Measurements from ENCODE around the gene GID8.

Gene GID8

DNA sequence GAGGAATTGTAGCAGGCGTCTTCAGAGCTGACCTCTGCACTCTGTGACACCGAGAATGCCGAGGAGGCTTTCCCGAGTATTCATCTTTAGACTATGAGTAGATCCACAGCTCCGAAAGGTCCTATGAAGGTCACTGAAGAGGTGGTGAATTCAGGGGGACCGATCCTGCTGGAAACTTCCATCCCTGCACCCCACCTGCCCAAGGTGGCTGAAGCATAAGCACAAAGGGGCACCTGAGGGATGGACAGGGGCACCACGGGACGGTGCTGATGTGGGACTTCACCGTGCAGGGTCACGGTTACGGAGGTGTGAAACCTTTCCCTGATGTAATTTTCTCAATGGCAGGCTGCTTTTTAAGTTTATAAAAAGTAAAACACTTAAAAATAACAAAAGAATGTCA, 36.1 kb upstream of the GID8 start:
- DNase-seq (ENCODE audit: low read depth, low spot score): no peak

DNA sequence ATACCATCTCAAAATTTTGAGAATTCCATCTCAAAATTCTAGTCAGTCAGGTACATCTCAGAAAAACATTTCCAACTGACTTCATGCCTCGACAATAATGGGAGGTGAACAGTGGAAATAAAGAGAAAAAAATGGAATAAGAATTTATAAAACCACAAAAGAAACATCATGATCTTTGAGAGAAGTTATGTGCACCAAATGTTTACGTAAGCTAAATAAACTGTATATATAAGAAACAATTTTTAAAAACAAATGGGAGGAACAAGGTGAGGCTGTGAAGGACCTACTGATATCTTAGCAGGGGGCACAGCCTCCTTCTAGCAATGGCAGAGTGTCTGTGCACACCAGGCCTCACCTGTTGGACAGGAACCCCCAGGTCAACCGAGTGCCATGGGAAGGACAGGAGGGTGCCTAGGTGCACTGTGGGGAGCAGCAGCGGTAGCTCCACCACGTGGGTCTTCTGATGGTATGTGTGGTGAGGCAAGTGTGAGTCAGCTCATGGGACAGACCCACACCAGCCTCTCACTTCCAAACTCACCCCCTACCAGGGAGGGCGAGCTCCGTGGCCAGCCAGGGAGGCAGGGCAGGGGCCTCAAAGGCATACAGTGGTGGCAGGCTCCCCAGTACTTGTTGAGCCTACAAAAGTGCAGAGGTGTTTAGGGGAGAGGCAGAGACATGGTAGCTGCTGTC, 34.9 kb upstream of the GID8 start:
- DNase-seq (ENCODE audit: low read depth, low spot score): no peak
- no peak overlapping the region for H3K27ac ChIP-seq

More for the DNA sequence above, 36.1 kb upstream of the GID8 start:
- peak overlapping the region; percentile 67 for H3K27ac ChIP-seq

- no peak for DNase-seq (ENCODE audit: low read depth, low spot score)
Measured at GRCh38 chr20:62905536-62906117, 32.3 kb upstream of the GID8 start.

GRCh38 chr20:62906209-62906608, 31.7 kb upstream of the GID8 start:
- DNase-seq (ENCODE audit: low read depth, low spot score): no peak
- no peak overlapping the region for H3K27ac ChIP-seq

More at GRCh38 chr20:62905536-62906117, 32.3 kb upstream of the GID8 start:
- H3K27ac ChIP-seq: no peak overlapping the region

DNA sequence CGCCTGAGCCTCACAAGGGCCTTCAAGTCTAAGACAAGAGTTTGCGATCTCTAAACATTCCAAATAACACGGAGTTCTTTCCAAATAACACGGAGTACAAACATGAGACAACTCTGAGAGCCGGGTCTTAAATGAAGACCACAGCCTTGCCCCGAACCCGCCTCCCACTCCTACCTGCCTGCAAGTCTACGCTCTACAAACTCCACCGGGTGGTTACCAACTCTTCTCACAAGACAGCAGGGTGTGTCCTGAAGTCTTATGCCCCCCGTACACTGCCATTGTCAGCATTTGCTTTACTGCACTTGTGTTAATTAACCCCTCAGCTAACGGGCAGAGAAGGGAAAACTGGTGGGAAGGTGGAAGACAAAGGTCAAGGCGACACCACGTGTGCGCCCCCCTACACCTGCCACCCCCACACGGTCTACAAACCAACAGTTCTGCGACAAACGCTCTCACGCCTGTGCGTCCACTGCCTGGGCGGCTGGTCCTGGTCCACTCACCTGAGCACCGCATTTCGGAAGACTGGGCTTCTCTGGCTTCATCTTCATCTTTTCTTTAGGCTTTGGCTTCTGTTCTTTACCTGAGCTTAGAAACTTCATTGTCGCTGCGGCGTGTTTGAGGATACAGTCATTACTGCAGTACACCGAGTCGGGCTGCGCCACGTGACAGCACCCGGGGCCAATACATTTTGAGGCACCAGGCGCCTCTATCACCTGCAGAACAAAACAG, 31.1 kb upstream of the GID8 start:
- DNase-seq (ENCODE audit: low read depth, low spot score): no peak
- no peak overlapping the region for H3K27ac ChIP-seq

- no peak for DNase-seq (ENCODE audit: low read depth, low spot score)
Measured at GRCh38 chr20:62907384-62908317, 30.3 kb upstream of the GID8 start.

DNA sequence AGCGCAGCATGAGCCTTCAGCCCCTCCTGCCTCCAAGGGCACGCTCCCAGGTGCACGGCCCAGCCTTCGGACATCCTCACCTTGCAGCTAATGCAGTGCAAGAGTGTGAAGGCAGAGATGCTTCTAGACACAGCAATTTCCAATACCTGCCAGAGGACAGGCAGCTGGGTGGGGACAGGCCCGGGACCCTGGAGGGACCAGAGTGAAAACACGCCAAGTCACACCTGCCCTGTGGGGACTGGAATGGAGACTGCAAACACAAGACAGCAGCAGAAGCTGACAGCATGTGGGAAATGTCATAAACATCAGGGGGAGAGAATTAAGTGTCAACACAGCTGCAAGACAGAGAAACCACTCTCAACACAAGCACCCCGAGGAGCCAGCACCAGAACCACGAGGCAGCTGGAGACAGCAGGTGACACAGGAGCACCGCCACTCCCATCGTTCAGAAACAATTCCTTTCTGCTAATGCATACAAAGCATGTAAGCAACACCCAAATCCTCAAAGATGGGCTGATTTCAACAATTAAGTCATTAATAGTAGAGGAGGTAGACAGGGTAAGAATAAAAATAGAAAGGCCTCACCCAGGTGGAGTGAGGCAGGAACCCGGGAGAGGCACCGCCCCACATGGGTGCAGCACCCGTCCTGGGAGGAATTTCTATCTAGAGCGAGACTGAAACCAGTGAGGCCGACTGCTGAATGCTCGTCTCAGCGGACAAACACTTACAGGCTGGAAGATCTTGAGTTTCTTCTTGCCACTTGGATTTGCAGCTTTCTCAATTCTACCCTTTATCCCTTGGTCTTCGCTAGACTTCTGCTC, 28.8 kb upstream of the GID8 start:
- no peak for DNase-seq (ENCODE audit: low read depth, low spot score)
- no peak overlapping the region for H3K27ac ChIP-seq

More at GRCh38 chr20:62907384-62908317, 30.3 kb upstream of the GID8 start:
- no peak overlapping the region for H3K27ac ChIP-seq

GRCh38 chr20:62910217-62910766, 27.7 kb upstream of the GID8 start:
- no peak overlapping the region for H3K27ac ChIP-seq
- no peak for DNase-seq (ENCODE audit: low read depth, low spot score)

DNA sequence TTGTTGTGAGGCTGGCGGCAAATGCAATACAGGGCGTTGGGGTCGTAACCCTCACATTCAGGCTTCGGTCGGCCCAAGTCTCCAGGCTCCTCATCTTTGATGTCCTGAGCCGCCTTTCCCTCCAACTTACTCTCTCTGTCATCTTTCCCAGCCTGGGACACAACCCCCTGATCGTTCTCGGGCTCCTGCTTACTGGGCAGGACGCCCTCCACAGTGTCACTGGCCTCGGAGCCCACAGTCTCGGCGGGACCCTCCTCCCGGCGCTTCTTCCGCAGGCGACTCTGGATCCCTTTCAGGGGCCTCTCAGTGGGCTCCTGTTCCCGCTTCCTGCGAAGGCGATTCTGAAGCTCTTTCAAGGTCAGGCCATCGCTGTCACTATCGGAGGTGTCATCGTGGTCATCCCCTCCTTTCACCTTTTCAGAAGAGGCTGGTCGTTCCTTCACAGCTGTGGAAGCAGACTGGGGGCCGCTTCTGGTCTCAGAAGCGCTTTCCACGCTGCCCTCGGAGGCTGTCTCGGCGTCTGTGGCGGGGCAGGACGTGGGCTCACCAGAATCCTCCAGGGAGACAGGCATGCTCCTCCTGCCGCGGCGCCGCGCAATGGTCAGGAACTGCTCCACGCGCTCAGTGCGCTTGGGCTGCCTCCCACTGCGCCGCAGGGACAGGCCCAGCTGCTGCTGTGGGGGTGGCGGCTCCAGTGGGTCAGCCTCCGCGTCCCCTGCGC, 27.0 kb upstream of the GID8 start:
- H3K27ac ChIP-seq: no peak overlapping the region
- DNase-seq (ENCODE audit: low read depth, low spot score): no peak

GRCh38 chr20:62911701-62912280, 26.2 kb upstream of the GID8 start:
- H3K27ac ChIP-seq: no peak overlapping the region
- DNase-seq (ENCODE audit: low read depth, low spot score): no peak

DNA sequence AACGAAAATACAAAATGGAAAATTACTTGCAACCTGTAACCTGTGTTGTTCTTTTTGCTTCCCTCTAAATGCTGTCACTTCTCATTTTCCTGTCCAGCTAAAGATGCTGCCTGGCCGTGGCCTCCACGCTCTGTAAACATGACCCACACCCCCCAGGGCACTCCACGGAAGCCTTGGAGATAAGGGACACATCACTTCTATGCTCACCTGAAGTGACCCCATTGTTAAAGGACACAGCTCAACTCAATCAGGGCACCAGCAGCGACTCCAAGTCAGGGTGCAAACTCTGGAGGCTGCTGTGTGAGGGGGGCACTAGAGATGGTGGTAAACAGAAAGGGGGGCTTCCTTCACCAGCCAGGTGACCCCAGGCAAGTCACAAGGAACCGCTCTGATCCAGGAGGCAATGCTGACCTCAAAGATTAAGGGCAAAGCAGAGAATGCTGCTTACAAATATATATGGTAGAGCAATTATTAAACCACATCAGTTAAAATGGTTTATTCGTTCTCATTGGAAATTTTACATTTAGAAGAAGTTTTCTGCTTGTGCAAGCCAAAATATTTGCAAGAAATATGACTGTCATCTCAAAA, 24.8 kb upstream of the GID8 start:
- H3K27ac ChIP-seq: no peak overlapping the region
- DNase-seq (ENCODE audit: low read depth, low spot score): no peak

- no peak overlapping the region for H3K27ac ChIP-seq
- no peak for DNase-seq (ENCODE audit: low read depth, low spot score)
Measured at GRCh38 chr20:62914436-62914835, 23.5 kb upstream of the GID8 start.

DNA sequence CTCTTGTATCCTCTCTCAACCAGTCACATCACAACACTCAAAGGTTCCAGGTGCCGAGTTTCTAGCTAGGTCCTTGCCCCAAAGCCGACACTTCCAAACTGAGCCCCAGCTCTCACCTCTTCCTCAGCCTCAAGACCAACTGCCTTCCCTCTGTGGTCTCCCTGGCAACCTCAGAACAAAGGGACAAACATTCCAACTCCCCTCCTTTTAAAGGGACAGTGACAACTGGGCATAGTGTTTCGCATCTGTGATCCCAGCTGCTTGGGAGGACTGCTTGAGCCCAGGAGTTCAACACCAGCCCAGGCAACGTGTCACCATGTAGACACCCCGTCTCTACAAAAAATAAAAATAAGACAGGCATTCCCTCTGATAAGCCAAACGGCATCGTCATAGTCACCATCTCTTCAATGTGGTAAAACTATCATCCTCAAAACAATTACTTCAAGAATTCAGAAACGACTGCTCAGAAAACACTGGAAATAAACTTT, 22.9 kb upstream of the GID8 start:
- no peak overlapping the region for H3K27ac ChIP-seq
- no peak for DNase-seq (ENCODE audit: low read depth, low spot score)

- no peak for DNase-seq (ENCODE audit: low read depth, low spot score)
- H3K27ac ChIP-seq: no peak overlapping the region
Measured at GRCh38 chr20:62916703-62917476, 21.1 kb upstream of the GID8 start.

GRCh38 chr20:62917720-62918119, 20.2 kb upstream of the GID8 start:
- no peak for DNase-seq (ENCODE audit: low read depth, low spot score)
- no peak overlapping the region for H3K27ac ChIP-seq

DNA sequence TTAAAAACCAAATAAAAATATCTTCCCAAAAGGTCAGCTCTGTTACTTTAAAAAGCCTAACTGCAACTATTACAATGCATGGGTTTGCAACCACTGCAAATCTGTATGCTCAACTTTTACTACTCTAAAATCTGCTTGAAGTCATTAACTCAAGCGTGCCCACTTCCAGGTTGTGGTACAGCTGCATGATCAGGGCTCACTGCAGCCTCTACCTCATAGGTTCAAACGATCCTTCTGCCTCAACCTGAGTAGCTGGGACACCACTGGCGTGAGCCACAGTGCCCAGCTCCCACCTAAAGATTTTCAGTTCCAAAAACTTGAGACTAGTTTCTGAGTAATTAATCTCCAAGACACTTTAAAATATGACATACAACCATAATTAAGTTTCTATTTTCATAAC, 19.8 kb upstream of the GID8 start:
- H3K27ac ChIP-seq: no peak overlapping the region
- DNase-seq (ENCODE audit: low read depth, low spot score): no peak

DNA sequence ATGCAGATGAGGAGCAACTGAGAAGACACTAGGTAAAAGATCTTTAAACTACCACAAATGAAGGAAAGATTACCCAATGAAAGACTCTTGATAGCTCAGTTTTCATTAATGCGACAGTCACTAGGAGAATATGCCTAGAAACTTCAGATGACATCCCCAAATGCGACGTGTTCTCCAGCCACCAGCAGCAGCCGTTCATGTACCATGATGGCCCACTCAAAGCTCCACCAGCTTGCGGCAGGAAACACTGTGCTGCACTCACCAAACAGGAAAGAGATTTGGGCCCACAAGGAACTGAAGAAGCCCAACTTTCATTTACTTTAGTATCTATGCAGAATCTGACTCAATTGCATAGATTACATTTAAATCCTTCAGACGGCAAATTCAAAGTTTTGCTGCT, 19.1 kb upstream of the GID8 start:
- no peak overlapping the region for H3K27ac ChIP-seq
- DNase-seq (ENCODE audit: low read depth, low spot score): no peak
